Activated T-cell treated with anti-CD3 and anti-CD28 coated beads for 4 hours (primary cell): Measurements from ENCODE around the gene ZFYVE21.

Source experiments
- DNase-seq: peaks from one replicate; pipeline ENCODE4 v3.0.0-alpha.2; 2020

ZFYVE21 gene

DNA sequence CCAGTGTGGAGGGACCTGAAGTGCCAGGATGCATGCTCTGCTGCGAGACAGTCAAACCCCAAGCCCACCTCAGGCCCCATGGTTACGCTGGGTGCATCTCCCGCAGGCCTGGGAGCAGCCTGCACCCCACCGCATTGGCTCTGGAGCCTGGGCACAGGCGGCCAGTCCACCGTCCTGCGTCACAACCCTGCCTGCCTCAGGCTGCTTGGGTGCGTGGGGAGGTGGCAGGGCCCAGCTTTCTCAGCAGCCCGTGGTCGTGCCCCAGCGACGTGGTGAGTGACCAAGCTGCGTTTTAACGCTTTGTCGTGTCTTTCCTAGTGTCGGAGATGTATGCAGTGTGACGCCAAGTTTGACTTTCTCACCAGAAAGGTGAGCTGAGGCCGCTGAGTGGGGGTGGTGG lies 10.9 kb downstream of the ZFYVE21 start:
- no peak for DNase-seq

DNA sequence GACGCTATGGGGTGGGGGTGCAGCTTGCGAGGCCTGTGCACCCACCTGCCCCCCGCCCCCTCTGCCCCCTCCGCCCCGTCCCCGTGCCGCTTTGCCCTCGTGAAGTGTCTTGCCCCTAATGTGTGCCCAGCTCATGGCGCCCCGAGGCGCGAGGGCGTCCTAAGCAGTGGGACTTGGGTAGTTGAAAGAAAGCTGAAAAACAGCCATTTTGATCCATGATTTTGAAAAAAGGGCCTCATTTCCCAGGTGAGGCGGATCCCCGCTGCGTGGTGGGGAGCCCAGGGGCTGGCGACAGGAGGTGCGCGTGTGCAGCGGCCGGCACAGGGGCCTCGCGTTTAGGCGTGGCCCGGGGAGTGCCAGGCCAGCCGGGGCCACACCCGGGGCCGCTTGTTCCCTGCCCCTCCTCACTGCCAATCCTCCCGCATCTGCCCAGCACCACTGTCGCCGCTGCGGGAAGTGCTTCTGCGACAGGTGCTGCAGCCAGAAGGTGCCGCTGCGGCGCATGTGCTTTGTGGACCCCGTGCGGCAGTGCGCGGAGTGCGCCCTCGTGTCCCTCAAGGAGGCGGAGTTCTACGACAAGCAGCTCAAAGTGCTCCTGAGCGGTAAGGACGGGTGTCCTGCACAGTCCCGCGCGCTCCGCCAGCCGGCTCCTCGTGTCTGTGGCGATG lies 11.8 kb downstream of the ZFYVE21 start:
- no peak for DNase-seq

DNA sequence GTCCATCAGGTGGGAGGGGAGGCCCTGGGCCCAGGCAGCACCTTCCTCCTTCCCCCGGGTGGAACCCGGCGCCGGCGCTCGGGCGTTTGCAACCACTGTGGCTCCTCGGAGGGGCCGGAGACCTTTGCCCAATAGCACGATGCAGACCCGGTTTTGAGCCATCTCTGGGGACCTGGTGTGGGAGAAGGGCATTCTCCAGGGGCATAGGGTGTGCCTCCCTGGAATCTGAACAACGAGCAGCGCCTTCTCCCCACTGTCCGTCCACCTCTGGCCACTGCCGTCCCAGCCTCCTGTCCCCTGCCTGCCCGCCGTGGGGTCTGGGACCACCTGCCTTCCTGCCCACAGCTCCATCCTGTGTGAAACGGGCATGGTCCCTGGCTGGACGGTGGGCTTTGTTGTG lies 12.5 kb downstream of the ZFYVE21 start:
- no peak for DNase-seq

DNA sequence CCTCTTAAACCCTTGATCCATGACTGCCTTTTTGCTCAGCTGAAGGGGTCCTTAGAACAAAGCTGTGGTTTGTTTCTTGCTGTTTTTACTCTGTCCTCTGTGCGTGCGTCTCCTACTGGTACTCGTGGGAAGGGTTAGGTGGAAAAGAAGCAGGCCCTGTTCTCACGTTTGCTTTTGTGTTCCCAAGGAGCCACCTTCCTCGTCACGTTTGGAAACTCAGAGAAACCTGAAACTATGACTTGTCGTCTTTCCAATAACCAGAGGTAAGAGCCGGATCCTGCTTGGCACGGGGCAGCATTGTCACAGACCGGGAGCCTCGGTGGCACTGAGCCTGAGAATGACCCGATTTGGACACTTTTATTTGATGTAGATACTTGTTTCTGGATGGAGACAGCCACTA lies 13.1 kb downstream of the ZFYVE21 start:
- DNase-seq = no peak

DNA sequence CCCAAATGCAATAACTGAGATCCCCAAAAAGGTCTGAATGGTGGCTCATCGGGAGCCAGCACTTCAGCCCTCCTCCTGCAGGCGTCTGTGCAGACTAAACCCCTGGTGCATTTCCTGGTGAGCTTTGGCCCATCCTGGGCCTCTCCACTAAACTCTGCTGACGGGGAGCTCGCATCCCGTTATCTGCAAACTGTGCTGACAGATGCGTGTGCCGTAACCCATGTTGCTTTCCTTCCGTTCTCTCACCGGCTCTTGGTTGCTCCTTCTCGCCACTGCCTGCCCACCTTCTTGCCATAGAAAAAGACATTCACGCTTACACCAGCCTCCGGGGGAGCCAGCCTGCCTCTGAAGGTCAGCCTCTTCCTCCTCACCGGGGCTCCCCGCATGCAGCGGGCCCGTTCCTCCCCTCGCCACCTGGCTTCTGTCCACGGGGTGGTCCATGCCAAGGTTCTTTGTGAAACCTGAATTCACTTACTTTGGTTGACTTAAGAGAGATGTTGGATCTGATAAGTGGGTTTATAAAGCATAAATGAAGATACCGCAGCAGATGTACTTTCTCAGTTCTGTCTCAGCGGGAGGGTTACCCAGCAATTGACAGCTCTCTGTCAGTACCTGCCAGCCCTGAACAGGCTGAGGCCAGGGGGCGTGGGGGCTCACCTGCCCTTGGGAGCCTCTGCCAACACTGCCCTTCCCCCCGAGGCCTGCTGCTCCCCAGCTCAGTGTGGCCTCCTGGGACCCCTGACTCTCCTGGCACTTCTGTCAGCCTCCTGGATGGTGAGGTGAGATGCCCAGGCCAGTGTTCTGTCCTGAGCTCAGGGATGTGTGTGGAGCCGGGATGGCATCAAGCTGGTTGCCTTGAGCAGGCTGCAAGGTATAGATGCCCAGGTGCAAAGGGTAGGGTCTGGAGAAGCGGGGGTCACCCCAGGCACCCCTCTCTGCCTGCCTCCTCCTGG lies 14.2 kb downstream of the ZFYVE21 start:
- no peak for DNase-seq

- no peak for DNase-seq
Measured at GRCh38 chr14:103730490-103731035, 15.0 kb downstream of the ZFYVE21 start.

- no peak for DNase-seq
Measured at GRCh38 chr14:103731481-103731880, 15.9 kb downstream of the ZFYVE21 start.

DNA sequence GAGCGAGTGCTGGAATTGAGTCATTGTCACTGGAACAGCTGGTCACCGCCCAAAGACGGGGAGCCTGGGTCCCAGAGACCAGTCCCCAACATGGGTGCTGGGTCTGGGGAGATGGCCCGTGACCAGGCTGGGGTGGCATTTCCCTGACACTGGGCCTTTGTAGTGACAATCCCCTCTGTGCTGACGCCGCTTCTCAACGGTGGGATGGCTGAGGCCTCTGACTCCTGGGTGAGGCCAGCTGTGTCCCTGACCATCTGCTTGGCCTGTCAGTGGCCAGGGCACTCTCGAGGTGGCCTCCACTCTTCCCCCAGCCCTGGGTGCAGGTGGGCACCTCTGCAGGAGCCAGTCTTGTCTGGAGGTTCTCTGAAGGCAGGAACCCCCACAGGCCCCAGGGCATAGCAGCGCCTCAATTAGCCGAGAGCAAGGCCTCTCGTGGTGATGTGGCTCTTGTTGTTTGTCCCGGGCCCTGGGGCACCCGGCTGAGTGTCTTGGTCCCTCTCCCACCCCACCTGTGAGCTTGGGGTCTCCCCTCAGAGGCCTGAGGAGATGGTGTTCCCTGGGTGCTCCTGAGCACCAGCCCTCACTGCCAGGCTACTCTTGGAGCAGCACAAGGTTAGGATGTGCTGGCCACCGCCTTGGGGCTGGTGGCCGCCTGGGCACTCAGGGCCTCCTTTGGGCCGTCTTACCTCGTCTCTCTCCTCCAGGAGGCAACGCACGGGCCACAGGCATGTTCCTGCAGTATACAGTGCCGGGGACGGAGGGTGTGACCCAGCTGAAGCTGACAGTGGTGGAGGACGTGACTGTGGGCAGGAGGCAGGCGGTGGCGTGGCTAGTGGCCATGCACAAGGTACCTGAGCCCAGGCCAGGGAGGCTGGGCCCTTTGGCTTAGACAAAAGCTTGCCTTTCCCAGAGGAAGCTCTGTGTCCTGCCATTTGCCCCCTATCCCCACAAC lies 16.6 kb downstream of the ZFYVE21 start:
- no peak for DNase-seq

DNA sequence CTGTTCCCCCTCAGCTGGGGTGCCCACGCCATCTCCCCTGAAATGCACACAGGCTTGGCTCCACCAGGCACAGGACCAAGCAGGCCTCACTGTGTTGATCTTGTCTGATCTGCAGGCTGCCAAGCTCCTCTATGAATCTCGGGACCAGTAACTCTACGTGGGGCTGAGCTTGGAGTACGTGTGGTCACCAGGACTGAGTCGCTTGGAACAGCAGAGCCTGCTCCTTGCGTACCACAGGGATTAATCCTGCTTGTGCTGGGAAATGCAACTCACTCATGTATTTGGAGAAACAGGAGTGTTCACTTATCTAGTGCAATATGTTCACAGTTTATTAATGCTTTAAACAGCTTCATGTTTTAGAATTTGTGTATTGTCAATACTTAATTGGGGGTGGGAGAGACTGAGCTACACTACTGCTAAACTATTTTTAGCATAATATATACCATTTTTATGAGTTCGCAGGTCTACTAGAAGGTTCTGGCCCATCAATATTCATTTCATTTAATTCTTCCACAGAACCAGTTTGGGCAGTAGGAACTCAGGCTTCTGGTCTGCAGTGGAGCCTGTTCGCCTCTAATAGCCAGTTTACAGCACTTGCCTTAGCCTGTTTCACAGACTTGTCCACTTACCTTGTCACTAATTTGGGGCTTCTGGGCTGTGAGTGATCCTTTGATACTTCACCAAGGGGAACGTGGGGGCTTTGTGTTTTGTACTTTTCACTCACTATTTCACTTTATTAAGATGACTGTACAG lies 17.4 kb downstream of the ZFYVE21 start:
- DNase-seq = no peak

DNA sequence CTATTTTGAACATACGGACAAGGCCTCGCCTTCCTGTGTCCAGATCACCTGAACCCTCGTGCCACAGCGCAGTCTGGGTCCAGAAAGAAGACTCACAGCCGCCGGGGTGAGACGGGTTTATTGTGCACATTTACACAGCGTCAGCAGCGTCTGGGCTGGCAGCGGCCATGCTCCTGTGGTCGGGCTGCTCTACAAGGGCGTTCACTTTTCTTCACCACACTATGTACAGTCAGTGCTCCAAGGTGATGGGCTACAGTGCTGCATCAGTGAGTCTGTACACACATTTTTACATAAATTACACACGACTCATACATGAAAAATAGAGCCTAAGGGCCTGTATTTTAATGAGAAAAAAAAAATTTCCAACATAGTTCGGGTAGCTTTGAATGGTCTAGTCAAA lies 18.0 kb downstream of the ZFYVE21 start:
- no peak for DNase-seq

DNA sequence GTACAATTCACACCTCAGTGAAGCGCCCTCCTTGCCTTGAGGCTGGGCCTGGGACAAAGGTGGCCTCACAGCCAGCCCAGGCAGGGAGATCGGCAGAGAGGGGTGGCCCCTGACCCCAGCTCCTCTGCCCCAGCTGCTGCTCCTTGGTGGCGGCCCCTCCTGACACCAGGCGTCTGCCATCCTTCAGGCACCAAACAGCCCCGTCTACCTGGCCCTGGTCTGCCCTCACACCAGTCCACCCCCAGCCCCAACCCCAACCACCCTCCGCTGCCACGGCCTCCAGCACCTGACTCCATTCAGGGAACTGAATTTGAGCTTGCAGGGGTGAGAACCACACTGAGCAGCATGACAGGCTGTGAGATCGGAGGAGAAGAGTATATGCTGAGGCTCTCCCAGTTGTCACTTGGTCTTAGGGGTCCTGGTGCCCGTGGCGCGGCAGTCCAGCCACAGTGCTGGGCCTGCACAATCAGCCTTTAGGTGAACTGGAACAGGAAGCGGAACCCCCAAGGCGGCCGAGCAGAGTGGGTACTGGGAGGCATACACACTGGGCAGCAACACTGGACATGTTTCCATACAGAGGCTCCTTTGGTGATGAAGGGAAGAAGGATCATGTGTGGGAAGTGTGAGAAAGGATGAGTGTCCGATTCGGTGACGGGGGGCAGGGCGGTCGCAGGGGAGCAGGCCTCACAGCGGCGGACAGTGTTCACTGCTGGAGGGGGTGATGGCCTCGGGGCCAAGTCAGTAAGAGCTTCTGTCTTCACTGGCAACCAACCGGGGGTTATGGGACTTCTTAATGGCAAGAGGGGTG lies 18.7 kb downstream of the ZFYVE21 start:
- DNase-seq = no peak

DNA sequence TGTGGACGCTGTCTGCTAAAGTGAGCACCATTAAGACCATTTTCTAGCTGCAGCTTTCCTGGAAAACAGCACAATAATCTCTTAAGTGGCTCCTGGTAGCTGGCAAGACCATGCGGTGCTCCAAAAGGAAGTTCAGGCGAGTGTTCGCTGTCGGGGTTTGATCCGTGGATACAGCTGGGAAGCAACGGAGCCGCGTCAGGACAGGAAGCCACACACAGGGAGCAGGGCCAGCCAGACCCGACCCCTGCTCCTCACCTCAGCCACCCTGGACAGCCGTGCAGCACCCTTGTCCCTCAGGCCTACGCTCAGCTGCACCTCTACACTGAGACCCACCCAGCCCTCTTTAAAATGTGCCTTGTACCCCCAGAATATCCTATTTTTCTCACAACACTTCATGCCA lies 19.4 kb downstream of the ZFYVE21 start:
- DNase-seq = no peak

GRCh38 chr14:103735439-103735814 lies 19.8 kb downstream of the ZFYVE21 start:
- DNase-seq = no peak

GRCh38 chr14:103735815-103736545 lies 20.4 kb downstream of the ZFYVE21 start:
- DNase-seq = no peak

- no peak for DNase-seq
Measured at GRCh38 chr14:103736546-103737431, 21.2 kb downstream of the ZFYVE21 start.

GRCh38 chr14:103737432-103738045 lies 21.9 kb downstream of the ZFYVE21 start:
- DNase-seq = no peak

DNA sequence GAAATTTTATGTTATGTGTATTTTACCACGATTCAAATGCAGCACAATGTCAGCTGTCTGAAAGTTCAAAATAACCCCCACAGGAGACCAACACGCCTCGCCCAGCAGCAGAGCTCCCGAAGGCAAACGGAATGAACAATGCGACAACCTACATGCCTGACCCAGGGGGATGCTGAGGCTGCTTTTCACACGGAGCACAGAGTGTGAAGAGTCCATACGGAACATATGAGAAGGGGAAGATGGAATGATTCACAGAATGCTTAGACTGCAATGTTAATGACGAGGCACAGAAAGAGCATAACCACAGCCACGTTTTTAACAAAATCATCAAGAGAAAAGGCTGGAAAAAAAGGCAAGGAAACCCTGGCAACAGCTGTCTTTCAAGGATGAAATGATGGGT lies 22.6 kb downstream of the ZFYVE21 start:
- no peak for DNase-seq

DNA sequence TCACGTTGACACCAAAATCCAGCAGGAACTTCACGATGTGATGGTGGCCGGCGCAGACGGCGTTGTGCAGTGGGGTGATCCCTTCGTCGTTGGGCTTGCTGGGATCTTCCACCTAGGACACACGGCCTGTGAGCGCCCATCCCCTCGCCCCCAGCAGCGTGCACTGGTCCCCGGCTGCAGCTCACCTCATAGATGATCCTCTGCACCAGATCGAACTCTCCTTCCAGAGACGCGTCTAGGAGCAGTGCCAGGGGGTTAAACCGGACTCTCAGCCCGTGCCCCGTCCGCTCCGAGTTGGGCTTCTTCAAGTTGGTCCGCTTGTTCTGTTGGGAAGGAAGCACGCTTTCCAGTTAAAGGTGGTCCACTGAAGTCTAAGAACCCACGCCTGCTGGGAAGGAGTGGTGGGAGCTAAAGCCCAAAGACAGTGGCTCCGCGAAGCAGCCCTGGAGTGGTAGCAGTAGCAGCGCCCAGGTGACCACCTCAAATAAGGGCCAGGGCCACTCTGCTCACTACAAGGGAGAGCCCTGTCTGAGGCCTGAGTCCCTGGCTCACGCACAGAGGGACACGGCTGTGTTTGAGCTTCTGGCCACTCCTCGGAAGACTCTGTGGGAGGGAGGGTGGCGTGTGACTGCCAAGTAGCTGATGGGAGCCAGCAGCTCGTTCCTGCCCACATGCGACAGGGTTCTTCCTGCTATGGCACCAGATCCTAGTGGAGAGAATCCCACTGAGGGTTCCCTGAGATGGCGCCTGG lies 23.3 kb downstream of the ZFYVE21 start:
- no peak for DNase-seq
